Esophagus muscularis mucosa (tissue), 3 donors: ENCODE measurements around the gene NID2.

Experiments
- POLR2A ChIP-seq: fragments of 450-650 bp; IDR thresholded peaks from one replicate; pipeline ENCODE4 v1.6.1; 2017; ENCODE audit warnings: antibody characterized with exemption, moderate library complexity, mild to moderate bottlenecking, low read depth
- TF ChIP-seq, protein P1 (sequence below), 3 experiments: fragments of 200-600 bp in 2 of 3; fragments of 450-650 bp in 1 of 3; sonication (generic) in 2 of 3; IDR thresholded peaks; one replicate each; pipeline ENCODE4 v1.5.1; 2017 to 2019; ENCODE audit warnings: antibody characterized with exemption in 3 of 3, mild to moderate bottlenecking in 2 of 3, moderate library complexity in 1 of 3

DNA sequence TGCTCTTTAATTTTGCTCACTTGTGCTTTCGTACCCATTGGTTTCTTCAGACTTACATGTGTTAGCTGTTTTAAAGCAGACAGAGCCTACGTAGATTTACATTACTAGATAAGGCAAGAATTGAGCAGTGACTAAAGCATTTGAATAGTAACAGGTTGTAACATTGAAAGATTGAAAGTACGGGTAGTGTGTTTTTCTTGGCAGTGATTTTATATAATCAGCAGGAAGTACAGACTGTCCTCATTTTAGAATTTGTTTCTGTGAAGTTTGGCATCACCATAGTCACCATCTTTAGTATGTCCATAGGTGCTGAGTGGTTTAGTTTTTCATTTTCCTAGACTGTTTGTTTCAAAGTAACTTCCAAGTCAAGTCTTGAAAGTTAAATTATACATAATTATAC is 65.5 kb downstream of the NID2 start:
- no peak for TF ChIP-seq POLR2A
- TF ChIP-seq, protein P1, sequence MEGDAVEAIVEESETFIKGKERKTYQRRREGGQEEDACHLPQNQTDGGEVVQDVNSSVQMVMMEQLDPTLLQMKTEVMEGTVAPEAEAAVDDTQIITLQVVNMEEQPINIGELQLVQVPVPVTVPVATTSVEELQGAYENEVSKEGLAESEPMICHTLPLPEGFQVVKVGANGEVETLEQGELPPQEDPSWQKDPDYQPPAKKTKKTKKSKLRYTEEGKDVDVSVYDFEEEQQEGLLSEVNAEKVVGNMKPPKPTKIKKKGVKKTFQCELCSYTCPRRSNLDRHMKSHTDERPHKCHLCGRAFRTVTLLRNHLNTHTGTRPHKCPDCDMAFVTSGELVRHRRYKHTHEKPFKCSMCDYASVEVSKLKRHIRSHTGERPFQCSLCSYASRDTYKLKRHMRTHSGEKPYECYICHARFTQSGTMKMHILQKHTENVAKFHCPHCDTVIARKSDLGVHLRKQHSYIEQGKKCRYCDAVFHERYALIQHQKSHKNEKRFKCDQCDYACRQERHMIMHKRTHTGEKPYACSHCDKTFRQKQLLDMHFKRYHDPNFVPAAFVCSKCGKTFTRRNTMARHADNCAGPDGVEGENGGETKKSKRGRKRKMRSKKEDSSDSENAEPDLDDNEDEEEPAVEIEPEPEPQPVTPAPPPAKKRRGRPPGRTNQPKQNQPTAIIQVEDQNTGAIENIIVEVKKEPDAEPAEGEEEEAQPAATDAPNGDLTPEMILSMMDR (IDR thresholded peaks at IDR 0.05), result no peak
